GM21786 (cell line): ENCODE results near the gene PPP1R3G.

ENCODE experiments used
- ATAC-seq: cut with Tn5 transposase; IDR thresholded peaks from one replicate; pipeline ENCODE4 v1.9.1; 2021; ENCODE audit not compliant: unreplicated experiment

PPP1R3G gene

DNA sequence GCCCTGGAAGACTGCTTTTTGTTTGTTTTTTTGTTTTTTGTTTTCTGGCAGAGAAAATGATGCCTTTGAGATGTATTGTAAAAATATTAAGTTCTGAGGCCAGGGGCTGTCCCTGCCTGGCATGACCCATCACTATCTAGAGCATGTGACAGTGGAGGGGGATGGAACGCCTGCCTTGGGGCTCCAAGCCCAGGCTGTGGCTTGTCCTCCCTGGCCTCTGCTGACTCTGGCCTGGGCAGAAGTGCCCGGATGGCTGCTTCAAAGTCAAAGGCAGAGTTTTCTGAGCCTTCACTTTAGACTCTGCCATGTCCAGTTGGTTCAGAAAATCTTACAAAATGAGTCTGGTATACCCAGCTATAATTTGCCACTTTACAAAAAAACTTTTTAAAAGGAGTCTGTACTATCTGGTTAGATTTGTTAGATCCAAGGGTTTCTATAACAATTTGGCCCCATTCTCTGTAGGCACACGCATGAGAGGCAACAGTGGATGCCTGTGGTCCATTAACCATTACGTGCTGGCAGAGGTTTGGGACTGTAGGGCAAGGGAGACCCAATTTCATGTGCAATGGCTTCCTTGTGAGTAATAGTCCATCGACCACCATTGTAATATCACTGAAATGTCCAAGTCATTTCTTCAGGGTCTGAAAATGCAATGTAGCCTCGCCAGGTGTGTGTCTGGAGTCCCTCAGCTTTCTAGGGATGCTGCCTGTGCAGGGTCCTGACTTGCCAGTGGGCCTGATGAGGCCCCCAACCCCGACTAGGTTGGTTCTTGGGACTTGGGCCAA lies 8.3 kb downstream of the PPP1R3G start:
- no peak for ATAC-seq

DNA sequence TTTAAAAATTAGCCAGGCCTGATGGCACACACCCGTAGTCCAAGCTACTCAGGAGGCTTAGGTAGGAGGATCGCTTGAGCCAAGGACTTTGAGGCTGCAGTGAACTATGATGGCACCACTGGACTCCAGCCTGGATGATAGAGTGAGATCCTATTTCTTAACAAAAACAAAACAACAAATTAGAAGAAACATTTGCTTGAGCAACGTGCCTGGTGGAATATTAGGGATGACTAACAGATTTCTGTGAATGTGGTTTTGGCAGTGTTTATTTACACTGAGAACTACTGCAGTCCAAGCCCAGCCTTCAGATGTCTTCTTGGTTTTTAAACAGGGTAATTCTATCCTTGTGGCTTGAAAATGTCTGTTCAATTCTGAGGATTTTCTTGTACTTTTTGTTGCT lies 9.2 kb downstream of the PPP1R3G start:
- ATAC-seq, result no peak

DNA sequence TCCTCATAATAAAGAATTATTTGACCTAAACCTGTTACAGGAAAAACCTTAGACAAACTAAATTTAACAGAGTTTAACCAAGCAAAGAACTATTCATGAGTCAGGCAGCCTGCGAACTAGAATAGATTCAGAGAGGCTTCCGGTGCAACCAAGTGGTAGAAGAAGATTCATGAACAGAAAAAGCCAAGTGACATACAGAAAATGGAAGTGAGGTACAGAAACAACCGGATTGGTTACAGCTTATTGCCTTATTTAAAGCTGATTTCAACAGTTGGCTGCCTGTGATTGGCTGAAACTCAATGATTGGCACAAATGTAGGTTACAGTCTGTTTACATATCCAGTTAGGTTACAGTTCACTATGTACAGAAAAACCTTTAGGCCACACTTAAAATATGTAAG lies 10.1 kb downstream of the PPP1R3G start:
- ATAC-seq, result peak; percentile 81

DNA sequence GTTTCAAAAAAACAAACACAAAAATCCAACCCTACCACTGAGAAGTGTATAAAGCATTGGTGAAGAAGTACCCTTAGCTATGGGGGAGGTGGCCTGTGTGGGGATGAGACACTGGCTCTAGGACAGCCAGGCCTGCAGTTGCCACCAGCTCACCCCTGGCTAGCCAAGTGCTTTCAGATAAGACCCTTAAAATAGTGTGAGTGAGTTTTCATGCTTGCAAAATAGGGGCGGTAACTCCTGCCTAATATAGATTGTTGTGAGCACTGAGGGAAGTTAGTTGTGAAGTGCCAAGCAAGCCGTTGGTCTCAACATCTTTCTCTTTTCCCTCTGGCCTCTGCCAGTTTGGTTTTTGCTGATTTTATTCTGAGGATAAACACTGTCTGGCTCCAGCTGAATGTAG lies 11.3 kb downstream of the PPP1R3G start:
- no peak for ATAC-seq

DNA sequence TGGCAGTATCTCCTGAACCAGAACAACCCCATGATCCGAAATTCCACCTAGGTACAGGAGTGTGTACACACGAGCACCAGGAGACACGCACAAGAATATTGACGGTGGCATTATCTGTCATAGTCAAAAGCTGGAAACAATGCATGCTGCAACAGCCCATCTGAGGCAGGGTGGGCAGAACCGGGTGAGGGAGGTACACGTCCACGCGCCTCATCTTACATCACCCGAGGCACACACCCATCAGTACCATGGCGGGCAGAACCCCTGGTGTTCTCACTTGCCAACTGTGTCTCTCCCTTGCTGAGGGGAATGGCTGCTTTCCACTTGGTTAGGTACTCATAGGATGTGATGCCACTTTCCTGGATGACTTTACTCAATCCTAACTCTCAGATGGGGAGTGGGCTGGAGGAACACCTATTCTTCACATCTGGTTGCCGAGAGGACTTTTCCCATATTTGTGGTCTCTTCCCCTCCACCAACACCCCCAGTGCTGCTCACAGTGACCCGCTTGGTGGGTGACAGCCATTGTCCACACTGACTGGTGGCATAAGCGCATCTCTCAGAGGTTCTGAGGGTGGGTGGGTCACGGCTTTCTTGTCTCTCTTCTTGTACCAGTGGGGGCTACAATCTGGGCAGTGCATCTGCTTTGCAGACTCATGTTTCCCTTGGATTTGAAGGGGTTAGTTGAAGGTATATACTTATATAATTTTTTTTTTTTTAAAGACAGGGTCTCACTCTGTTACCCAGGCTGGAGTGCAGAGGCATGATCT lies 13.5 kb downstream of the PPP1R3G start:
- no peak for ATAC-seq

DNA sequence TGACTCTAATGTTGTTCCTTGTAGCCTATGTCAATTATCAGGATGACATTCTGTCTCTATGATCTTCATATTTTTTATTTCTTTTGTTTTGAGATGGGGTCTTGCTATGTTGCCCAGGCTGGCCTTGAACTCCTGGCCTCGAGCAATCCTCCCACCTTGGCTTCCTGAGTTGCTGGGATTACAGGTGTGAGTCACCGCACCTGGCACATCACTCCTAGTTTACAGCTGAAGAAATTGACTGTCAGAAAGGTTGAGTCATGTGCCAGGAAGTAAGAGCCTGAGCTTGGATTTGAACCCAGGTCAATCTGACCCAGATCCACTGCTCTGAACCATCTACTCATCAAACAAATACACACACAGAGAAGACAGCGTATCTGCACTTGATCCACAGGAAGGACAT lies 14.4 kb downstream of the PPP1R3G start:
- ATAC-seq, result no peak

DNA sequence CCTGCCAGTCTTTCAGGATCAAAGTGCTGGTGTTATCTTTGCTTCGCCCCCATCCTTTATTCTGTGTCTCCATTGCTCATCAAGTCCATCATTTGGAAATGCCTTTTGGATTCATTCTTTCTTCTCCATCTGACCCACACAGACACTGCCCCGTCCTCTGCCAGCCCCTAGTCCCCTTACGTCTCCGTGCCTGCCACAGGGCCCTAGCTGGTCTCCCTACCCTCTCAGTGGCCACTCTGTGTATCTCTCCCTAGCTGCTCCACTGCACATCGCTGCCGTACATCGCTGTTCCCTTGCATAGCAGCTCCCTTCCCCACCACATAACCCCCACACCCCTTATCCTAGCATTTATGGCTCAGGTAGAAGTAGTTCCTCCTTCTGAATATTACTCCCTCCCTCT lies 15.7 kb downstream of the PPP1R3G start:
- no peak for ATAC-seq

DNA sequence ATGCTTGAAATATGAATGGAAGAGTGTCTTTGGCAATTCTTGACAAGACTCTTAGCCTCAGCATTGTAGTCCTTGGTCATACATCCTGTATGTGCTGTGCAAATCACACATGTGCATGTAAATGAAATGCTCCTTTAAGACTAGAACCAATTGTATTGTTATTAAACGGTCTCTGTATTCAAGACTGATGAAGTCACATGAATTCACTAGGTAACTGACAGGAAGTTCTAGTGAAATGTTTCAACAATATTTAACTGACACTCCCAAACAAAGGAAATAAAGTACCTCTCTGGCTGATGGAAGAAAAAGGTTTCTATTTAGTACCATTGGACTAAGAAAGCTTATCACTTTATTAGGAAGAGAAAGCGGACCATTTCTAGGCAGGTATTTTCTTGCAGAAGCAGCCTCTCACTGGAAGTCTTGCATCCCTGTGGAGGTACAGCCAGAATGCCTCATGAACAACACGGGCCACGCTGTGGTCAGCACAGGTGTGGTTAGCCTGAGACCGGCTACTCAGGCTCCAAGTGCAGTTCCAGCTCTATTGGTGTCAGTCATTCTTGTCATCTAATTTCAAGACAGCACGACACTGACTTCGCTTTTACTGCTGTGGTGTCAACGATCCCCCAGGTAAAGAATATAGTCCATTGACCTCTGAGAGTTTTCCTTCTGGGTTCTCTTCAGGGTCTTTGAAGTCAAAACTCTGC lies 17.3 kb downstream of the PPP1R3G start:
- ATAC-seq, result no peak

DNA sequence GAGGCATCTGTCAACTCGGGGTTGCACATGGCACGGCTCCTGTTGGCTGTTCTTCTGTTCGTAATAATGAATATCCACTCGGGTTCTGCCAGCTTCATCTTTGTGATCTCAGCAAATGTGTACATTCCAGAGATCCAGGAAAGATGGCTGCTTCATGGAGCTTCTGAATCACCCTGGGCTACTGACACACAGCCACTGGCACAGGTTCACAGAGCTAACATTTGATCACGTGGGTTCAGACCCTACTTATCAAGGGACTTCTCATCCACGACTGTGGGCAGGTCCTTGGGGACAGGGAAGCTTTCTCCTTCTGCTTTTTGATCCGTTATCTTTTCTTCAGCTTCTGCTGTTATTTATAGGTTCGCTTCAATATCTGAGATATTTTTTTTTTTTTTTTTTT lies 18.1 kb downstream of the PPP1R3G start:
- no peak for ATAC-seq

DNA sequence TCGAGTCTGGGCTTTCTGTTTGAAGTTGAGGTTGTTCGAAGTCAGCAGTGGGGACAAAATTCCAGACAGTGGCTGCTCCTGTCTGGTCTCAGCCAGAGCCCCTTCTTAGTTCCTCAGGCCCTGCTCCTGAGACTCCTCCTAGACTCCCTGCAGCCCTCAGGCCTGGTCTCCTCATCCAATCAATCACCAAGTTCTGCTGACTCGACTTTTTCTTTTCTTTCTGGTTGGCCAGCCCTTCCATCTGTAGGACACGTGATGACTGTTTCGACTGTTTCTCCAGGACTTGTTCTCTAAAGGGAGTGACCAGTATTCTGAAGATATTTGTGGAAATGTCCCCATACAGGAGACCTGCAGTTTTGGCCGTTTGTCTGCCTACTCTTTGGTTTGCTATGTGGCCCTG lies 19.5 kb downstream of the PPP1R3G start:
- ATAC-seq, result no peak

DNA sequence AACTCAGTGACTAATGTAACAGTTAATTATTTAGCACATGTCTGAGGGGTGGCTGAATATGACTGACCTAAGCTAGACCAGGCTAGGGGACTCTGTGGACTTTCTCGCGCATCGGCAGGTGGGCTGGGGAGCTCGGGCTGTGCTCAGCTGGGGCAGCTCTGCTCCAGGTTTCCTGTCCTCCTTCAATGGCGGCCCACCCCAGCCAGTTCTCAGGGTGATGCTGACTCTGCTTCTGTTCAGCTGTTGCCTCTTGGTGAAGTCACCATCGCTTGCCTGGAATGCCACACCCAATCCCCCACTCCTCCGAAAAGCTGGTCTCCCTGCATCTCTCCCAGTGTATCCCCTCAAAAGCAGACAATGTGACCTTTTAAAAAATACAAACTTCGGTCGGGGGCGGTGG lies 20.0 kb downstream of the PPP1R3G start:
- no peak for ATAC-seq

DNA sequence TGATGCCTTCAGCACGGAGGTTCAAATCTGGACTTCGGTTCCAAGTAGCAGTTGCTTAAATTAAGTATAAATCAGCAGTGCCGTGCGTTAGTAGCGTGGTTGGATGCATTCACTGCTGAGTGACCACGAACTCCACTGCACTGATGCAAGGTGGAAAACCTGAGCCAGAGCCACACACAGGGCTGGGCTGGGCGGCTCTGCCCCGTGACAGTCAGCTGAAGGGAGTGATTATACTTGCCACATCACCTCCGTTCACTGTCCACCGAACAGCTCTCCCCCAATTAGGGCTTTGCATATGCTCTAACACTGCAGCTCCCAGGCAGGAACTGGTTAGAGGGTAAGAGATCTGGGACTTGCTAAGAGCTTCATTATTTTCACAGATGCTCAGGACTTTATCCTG lies 22.2 kb downstream of the PPP1R3G start:
- no peak for ATAC-seq

DNA sequence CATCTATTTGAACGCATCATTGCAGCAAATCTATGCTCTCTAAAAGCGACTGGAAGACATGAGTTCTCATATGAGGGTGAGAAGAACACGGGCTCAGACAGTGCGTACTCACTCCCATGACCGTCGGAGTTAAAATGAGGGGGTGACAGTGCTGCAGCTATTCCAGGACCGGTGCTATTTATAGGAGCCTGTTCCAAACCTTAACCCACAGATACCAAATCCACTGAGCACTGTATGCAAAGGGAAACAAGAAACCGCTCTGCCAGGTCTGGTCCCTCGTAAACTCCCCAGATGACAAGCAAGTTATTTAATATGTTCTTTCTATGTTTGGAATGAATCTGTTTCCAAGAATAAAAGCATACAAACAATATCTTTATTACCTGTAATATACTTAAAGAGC lies 22.9 kb downstream of the PPP1R3G start:
- no peak for ATAC-seq

DNA sequence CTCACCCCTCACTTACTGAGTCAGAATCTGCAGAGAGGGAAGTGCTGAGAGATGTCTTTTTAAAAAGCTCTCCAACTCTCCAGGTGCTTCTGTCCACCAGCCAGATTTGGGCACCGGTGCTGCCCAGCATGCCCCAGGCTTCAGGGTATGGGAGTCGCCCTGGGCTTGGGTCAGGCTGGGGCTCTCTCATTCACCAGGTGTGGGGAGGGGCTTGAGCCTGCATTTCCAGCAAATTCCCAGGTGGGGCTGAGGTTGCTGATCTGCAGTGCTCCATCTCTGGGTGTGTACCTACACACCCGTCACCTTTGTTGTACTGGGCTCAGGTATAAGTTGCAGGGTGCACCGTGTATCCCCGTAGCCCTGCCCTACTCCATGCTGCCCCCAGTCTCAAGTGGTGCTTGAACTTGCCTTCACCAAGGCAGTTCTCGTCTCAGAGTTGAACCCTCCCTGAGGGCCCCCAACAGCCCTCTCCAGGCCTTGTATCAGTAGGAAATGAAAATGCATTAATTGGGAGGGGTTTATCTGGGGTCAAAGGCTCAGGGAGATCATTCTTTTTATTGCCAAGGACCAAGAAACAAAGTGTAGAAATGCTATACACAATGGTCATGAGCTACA lies 23.5 kb downstream of the PPP1R3G start:
- no peak for ATAC-seq

DNA sequence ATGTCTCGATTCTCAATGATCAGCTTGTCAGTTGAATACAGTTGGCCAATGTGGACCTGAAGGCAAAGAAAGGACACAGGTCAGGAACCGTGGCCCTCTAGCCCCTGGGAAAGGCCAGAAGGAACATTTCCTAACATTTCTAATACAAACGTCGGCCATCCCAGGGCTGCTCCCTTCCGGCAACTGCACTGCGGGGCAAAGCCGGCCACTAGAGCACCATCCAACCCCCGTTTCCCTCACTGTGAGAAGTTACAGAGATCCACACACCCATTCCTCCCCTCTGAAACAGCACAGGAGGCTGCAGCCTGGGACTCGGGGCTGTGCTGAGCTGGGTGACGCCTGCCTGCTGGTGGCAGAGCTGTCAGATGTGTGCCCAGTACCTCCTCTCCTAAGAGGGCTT lies 24.3 kb downstream of the PPP1R3G start:
- ATAC-seq, result no peak

DNA sequence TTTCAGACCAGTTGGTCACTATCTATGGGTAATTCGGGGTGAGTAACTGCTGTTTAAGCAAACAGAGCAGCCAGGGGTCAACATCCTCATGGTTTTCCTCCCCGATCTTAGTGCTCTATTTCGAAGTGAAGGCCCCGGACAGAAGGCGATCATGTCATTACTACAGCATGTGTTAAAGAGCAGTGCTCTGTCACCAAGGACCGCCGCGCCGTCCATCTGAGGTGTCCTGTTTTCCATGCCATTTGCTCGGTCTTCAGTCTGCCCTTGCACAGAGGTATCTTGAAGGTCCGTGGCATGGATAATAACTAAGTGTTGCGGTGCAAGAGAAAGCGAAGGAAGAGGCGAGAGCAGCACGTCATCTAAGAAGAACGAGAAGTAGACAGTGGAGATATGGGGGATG lies 25.1 kb downstream of the PPP1R3G start:
- ATAC-seq, result no peak

DNA sequence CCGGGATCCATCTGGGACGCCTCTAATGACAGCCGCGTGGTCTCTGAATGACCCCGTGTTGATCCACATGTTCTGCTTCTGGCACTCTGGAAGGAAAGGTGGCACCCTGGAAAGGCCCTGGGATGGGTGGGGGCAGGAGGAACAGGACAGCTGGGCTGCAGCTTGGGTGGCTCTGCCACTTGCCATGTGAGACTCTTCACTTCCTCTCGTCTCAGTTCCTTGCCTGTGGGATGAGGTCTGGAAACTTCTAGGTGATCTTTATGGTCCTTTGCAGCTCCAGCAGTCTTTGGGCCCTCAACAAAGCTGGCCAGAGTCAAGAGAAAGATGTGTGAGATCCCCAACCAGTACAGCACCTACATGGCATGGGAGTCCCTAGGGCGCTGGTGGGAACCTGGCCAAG lies 26.5 kb downstream of the PPP1R3G start:
- no peak for ATAC-seq

DNA sequence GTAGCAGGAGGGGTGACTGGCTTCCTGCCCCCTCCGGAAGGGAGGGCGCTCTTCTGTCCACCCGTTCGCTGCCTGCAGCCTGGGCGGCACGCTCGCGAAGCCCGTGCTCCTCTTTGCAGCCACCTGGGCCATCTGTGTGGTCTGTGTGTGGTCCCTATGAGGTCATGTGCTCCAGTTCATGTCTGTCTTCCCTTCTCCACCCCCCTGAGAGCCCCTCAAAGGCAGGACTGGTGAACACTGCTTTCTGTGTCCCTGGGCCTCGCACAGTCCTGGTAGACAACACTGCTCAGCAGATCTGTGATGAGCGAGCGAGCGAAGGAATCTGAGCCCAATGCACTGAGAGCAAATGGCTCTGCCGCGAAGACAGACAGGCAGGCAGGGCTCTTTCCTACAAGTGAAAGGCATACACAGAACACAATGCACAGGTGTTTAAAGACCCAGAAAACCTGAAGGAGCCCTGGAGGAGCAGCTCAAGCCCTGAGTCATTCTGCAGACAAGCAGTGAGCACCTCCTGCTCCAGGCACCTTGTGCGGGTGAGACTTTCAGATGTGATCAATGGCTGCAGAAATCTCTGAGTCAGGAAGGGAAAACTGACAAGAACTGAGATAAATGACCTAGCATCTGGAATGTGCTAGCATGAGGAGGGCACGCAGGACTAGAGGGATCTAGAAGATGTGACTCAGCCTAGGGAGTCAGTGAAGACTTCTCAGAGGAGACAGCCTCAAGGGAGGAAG lies 27.1 kb downstream of the PPP1R3G start:
- ATAC-seq, result no peak

DNA sequence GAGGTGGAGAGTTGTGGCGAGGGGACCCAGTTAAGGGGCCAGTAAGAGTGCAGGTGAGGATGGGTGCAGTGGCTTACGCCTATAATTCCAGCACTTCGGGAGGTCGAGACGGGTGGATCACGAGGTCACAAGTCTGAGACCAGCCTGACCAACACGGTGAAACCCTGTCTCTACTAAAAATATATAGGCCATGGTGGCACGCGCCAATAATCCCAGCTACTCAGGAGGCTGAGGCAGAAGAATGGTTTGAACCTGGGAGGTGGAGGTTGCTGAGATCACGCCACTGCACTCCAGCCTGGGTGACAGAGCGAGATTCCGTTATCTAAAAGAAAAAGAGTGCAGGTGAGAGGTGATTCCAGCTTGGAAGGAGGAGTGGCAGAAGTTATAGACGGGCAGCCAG lies 28.0 kb downstream of the PPP1R3G start:
- ATAC-seq, result no peak

DNA sequence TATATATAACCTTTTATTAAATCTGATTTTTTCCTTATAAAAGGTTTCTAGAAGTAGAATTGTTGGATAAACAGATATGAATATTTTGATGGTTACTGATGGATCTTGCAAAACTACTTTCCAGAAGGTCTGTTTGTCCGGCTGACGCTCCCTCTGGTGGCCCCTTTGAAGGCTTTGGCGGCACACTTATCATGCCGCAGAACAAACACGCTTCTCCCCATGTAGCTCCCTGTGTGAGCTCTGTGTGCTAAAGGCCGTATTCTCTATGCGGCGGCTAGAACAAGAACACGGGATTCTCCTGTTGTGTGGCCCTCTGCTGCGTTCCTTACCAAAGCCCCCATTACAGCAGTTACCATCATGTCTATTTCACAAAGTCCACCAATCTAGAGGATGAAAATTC lies 30.0 kb downstream of the PPP1R3G start:
- ATAC-seq, result no peak
